K562 (cell line): ENCODE results near the gene CCDC50. TPM values are rescaled to one million over a fixed set of nuclear protein-coding genes. Genes with fewer than 3 reads are reported as not detected.

Source experiments
- ATAC-seq: fragments of 200-7000 bp; cut with Tn5 transposase; 3 replicates; pipeline ENCODE4 v1.9.1; 2020; ENCODE audit warnings: moderate library complexity
- BruUV-seq: library from RNA; stranded (reverse); fragments of 400-500 nt; replicated peaks from 2 replicates; lab custom pipeline; 2021; lab: Mats Ljungman, UMichigan
- CTCF ChIA-PET: fragments of 300-600 bp; formaldehyde crosslinking; extraction: SDS; loops from one replicate; lab custom pipeline; 2021; ENCODE audit warnings: low intra/inter-chr PET ratio; lab: Yijun Ruan, JAX
- POLR2A ChIA-PET: fragments of 300-600, 350-650 bp; sonication (Branson Sonifier 250); formaldehyde crosslinking; extraction: SDS; loops from one replicate; lab custom pipeline; 2021; ENCODE audit warnings: antibody characterized with exemption, inconsistent platforms; lab: Yijun Ruan, JAX
- DNase-seq, 4 experiments: peaks; one replicate each; pipeline versions ENCODE4 v3.0.0 to v3.0.0-alpha.2; 2011 to 2018; ENCODE audit warnings: low spot score in 3 of 4, mixed read lengths in 3 of 4; ENCODE audit errors: extremely low read depth in 1 of 4
- FAIRE-seq: peaks from 2 replicates; lab custom pipeline; 2011; peaks lifted over from hg19 to GRCh38; lab: Jason Lieb, UNC
- H2AFZ ChIP-seq: 2 replicates; pipeline ENCODE4 v1.6.0; 2011; ENCODE audit warnings: low read depth, low read length, control low read depth, inconsistent platforms
- H3K27ac ChIP-seq: fragments of 200-600 bp; 3 replicates; pipeline ENCODE4 v1.8.0; 2011; ENCODE audit warnings: low read depth, mild to moderate bottlenecking, control low read depth, inconsistent platforms, low read length, moderate library complexity, mixed read lengths; ENCODE audit errors: extremely low read depth
- H3K27me3 ChIP-seq, 2 experiments: fragments of 300-600 bp in 1 of 2; 2 replicates in 1 of 2; 3 replicates in 1 of 2; pipeline versions ENCODE4 v1.6.0 to v1.8.0; 2011; ENCODE audit warnings: inconsistent platforms in 2 of 2, low read length in 2 of 2, mild to moderate bottlenecking in 1 of 2, mixed read lengths in 1 of 2, moderate library complexity in 1 of 2; ENCODE audit not compliant: control insufficient read depth in 2 of 2, insufficient read depth in 2 of 2
- H3K36me3 ChIP-seq: fragments of 300-600 bp; 3 replicates; pipeline ENCODE4 v1.8.0; 2011; ENCODE audit warnings: mild to moderate bottlenecking, low read length, inconsistent platforms; ENCODE audit not compliant: control insufficient read depth, insufficient read depth
- H3K4me1 ChIP-seq, 2 experiments: fragments of 200-600 bp in 1 of 2; replicated peaks in 1 of 2; 2 replicates in 1 of 2; 3 replicates in 1 of 2; pipeline versions ENCODE4 v1.5.1 to v1.8.0; 2011; ENCODE audit warnings: inconsistent platforms in 2 of 2, low read length in 2 of 2, mild to moderate bottlenecking in 1 of 2, mixed read lengths in 1 of 2, moderate library complexity in 1 of 2; ENCODE audit not compliant: control insufficient read depth in 2 of 2, insufficient read depth in 2 of 2
- H3K4me2 ChIP-seq: 2 replicates; pipeline ENCODE4 v1.6.1; 2011; ENCODE audit warnings: low read length, control low read depth, inconsistent platforms, mixed read lengths; ENCODE audit not compliant: insufficient read depth
- H3K4me3 ChIP-seq: fragments of 200-600 bp; sonication (generic), shearing (Covaris generic); 2 replicates; pipeline ENCODE4 v1.5.1; 2016; ENCODE audit warnings: control low read depth, inconsistent platforms
- H3K79me2 ChIP-seq: fragments of 200-600 bp; 3 replicates; pipeline ENCODE4 v1.8.0; 2011; ENCODE audit warnings: low read length, inconsistent platforms; ENCODE audit not compliant: control insufficient read depth, insufficient read depth
- H3K9ac ChIP-seq, 2 experiments: 2 replicates each; pipeline versions ENCODE4 v1.6.0 to v1.6.1; 2011; ENCODE audit warnings: low read depth in 2 of 2, low read length in 2 of 2, control low read depth in 1 of 2, inconsistent platforms in 1 of 2, mild to moderate bottlenecking in 1 of 2, mixed read lengths in 1 of 2; ENCODE audit not compliant: insufficient read depth in 1 of 2
- H3K9me1 ChIP-seq: one replicate; pipeline ENCODE4 v1.6.0; 2011; ENCODE audit warnings: inconsistent platforms, mild to moderate bottlenecking, low read length, moderate library complexity; ENCODE audit not compliant: control insufficient read depth, insufficient read depth
- H3K9me3 ChIP-seq: replicated peaks from 2 replicates; pipeline ENCODE4 v1.5.1; 2011; ENCODE audit warnings: low read depth, low read length, inconsistent platforms; ENCODE audit not compliant: control insufficient read depth, insufficient read depth
- H4K20me1 ChIP-seq: replicated peaks from 2 replicates; pipeline ENCODE4 v1.6.1; 2011; ENCODE audit warnings: low read length, inconsistent platforms, mixed read lengths; ENCODE audit not compliant: control insufficient read depth, insufficient read depth
- CTBP1 ChIP-seq: fragments of 450-650 bp; IDR thresholded peaks from 2 replicates; pipeline ENCODE4 v1.6.1; 2016; ENCODE audit warnings: borderline replicate concordance
- GTF2B ChIP-seq: IDR thresholded peaks from 2 replicates; pipeline ENCODE4 v1.6.1; 2011; ENCODE audit not compliant: insufficient read length; ENCODE audit errors: extremely low read depth
- JUN ChIP-seq, 2 experiments: sonication (generic) in 1 of 2; formaldehyde crosslinking in 1 of 2; IDR thresholded peaks; 2 replicates each; pipeline versions ENCODE4 v1.6.1 to v1.8.0; 2012 to 2022; ENCODE audit warnings: borderline replicate concordance in 2 of 2, mild to moderate bottlenecking in 2 of 2, improper control_type of control experiment in 1 of 2, low read depth in 1 of 2, low read length in 1 of 2, missing genetic modification reagents in 1 of 2
- KLF16 ChIP-seq: IDR thresholded peaks from 2 replicates; pipeline ENCODE4 v1.6.1; 2016; ENCODE audit warnings: antibody characterized with exemption
- MYNN ChIP-seq, 2 experiments: sonication (generic); formaldehyde crosslinking in 1 of 2; IDR thresholded peaks; 2 replicates each; pipeline versions ENCODE4 v1.5.0 to v1.6.1; 2016 to 2020; ENCODE audit warnings: antibody characterized with exemption in 1 of 2, missing genetic modification reagents in 1 of 2
- PHB2 ChIP-seq: fragments of 450-650 bp; IDR thresholded peaks from 2 replicates; pipeline ENCODE4 v1.6.1; 2017; ENCODE audit warnings: low read depth
- ZBTB26 ChIP-seq: fragments of 450-650 bp; formaldehyde crosslinking; IDR thresholded peaks from 2 replicates; pipeline ENCODE4 v1.4.0; 2022; ENCODE audit warnings: missing genetic modification characterization
- WGBS: fragments of 100-300 bp; shearing (Covaris generic); methylation state at CpG from one replicate; pipeline ENCODE4 v1.1.6; 2016; ENCODE audit warnings: low coverage, mixed read lengths; ENCODE audit not compliant: insufficient coverage; ENCODE audit errors: missing lambda C conversion rate; 5-methylcytosine and 5-hydroxymethylcytosine counted together
- in situ Hi-C: fragments of 300-500 bp; cut with MboI; formaldehyde crosslinking; loops from 4 replicates; pipeline ENCODE4 v1.15.0; 2018; ENCODE audit warnings: inconsistent platforms, mixed read lengths
- intact Hi-C: fragments of 100-400 bp; cut with micrococcal nuclease; formaldehyde crosslinking; loops from 2 replicates; pipeline ENCODE4 v1.14.2; 2022
- polyA plus RNA-seq, 8 experiments: library from polyadenylated mRNA; depleted of rRNA in 4 of 8; stranded (reverse) in 5 of 8; unstranded in 3 of 8; fragments of >200 nt; fragmentation: Nextera tagmentation in 2 of 8; fragmentation: Illumina TruSeq in 1 of 8; extraction: Ambion mirVana in 2 of 8; extraction: Trizol in 1 of 8; gene quantifications; 2 replicates each; pipeline versions ENCODE4 v1.2.1 to v1.2.3, GENCODE V29; 2011 to 2014; ENCODE audit warnings: inconsistent platforms in 1 of 8, missing spikeins in 1 of 8
- total RNA-seq, 7 experiments: library from RNA; depleted of rRNA in 6 of 7; stranded (reverse); fragments of >200 nt in 6 of 7; fragmentation: Illumina TruSeq in 2 of 7; extraction: Trizol in 2 of 7; gene quantifications; 2 replicates each; pipeline versions ENCODE4 v1.2.1 to v1.2.3, GENCODE V29; 2011 to 2021; ENCODE audit warnings: low replicate concordance in 1 of 7

CCDC50 gene
- total and polyA plus RNA-seq, 9 of the 15 experiments (the other 6 are each of a cell fraction or from before 2014, with no cell fraction given), result 8.4 to 63.4 (median 40.4) TPM

- no peak overlapping the region for H3K9ac ChIP-seq
- peaks cover 5% of the 10 kb centered on the region; the same call in 1 of the 2 replicates for H4K20me1 ChIP-seq
- no peak overlapping the region for H3K27ac ChIP-seq
- intact Hi-C loops (no loop called here), in situ Hi-C loops (no loop called here)
- no TSS peak for BruUV-seq
- H3K79me2 ChIP-seq, result peaks cover 99% of the 10 kb centered on the region
- no peak overlapping the region for H3K4me3 ChIP-seq
- H3K4me1 ChIP-seq, result peaks cover 6 to 29% of the 10 kb centered on the region in 2 experiments; a peak in 4 of 5 replicates
- ChIA-PET POLR2A (no interaction called here), CTCF (no interaction called here)
- no peaks in the 10 kb centered on the region for H3K27me3 ChIP-seq
- no peak overlapping the region for H3K4me2 ChIP-seq
- DNase-seq (peak in 3 of 4 experiments; percentile 1 to 6 (median 2)), FAIRE-seq (no peak), ATAC-seq (peak; percentile 16; the same call in 1 of the 3 replicates)
- H3K9me1 ChIP-seq, result no peaks in the 10 kb centered on the region
- WGBS, result 53% methylated on average over 3 of the region's 3 CpGs
- TF ChIP-seq PHB2, result no peak
- TF ChIP-seq GTF2B, result no peak
- TF ChIP-seq CTBP1, result no peak
- TF ChIP-seq ZBTB26, result no peak
- no peak for TF ChIP-seq KLF16
- TF ChIP-seq MYNN (IDR thresholded peaks at IDR 0.05), result no peak
- TF ChIP-seq MYNN (CRISPR knock-in tag; IDR thresholded peaks at IDR 0.05), result no peak
- TF ChIP-seq JUN (IDR thresholded peaks at IDR 0.05; ENCODE audit: borderline replicate concordance, low read depth, low read length), result no peak
- no peak for TF ChIP-seq JUN (CRISPR knock-in tag; IDR thresholded peaks at IDR 0.05; ENCODE audit: borderline replicate concordance)
- H3K36me3 ChIP-seq, result no peaks in the 10 kb centered on the region
- no peaks in the 10 kb centered on the region for H3K9me3 ChIP-seq
- H2AFZ ChIP-seq, result no peak overlapping the region
Measured at GRCh38 chr3:191339316-191339917, 10.2 kb downstream of the CCDC50 start.
